Stimulated activated effector memory CD8-positive, alpha-beta T cell treated with anti-CD3 and anti-CD28 coated beads, Interleukin-12 subunit alpha, Interleukin-12 subunit beta, amount 100 ng/mL, for 72 hours (primary cell): Measurements from ENCODE around the gene BRD8.

Experiments
- ATAC-seq: fragments of 150-1000 bp; cut with Tn5 transposase; 2 replicates; pipeline ENCODE4 v1.10.0; 2021
- DNase-seq, 2 donors: peaks; one replicate each; pipeline ENCODE4 v3.0.0; 2021 to 2022; ENCODE audit warnings: low spot score in 2 of 2
- H3K27ac Mint-ChIP-seq: one replicate; pipeline ENCODE4 v1.8.0; 2022; ENCODE audit warnings: mild to moderate bottlenecking, mixed read lengths
- H3K36me3 Mint-ChIP-seq: one replicate; pipeline ENCODE4 v1.8.0; 2022; ENCODE audit warnings: mild to moderate bottlenecking, mixed read lengths
- H3K4me1 Mint-ChIP-seq: one replicate; pipeline ENCODE4 v1.8.0; 2022; ENCODE audit warnings: mixed read lengths
- H3K4me3 Mint-ChIP-seq: one replicate; pipeline ENCODE4 v1.8.0; 2022; ENCODE audit warnings: mild to moderate bottlenecking, mixed read lengths
- H3K9me3 Mint-ChIP-seq: one replicate; pipeline ENCODE4 v1.8.0; 2022; ENCODE audit warnings: mixed read lengths

The BRD8 gene

GRCh38 chr5:138132543-138132942 is 45.9 kb downstream of the BRD8 start:
- Mint-ChIP-seq H3K4me3 (peak overlapping the region; percentile 62), H3K36me3 (no peaks in the 10 kb centered on the region), H3K4me1 (no peaks in the 10 kb centered on the region), H3K27ac (no peak overlapping the region), H3K9me3 (no peaks in the 10 kb centered on the region)
- DNase-seq (no peak), ATAC-seq (no peak)

GRCh38 chr5:138129347-138129746 is 49.1 kb downstream of the BRD8 start:
- H3K27ac Mint-ChIP-seq = no peak overlapping the region

GRCh38 chr5:138128334-138128733 is 50.1 kb downstream of the BRD8 start:
- no peaks in the 10 kb centered on the region for H3K36me3 Mint-ChIP-seq
- H3K9me3 Mint-ChIP-seq = no peaks in the 10 kb centered on the region
- H3K4me1 Mint-ChIP-seq = no peaks in the 10 kb centered on the region
- no peak overlapping the region for H3K4me3 Mint-ChIP-seq
- DNase-seq (no peak), ATAC-seq (no peak)
- no peak overlapping the region for H3K27ac Mint-ChIP-seq

More at GRCh38 chr5:138129347-138129746, 49.1 kb downstream of the BRD8 start:
- H3K36me3 Mint-ChIP-seq = no peaks in the 10 kb centered on the region
- no peak overlapping the region for H3K4me3 Mint-ChIP-seq
- H3K4me1 Mint-ChIP-seq = no peaks in the 10 kb centered on the region
- no peak for DNase-seq
- no peaks in the 10 kb centered on the region for H3K9me3 Mint-ChIP-seq
- no peak for ATAC-seq

DNA sequence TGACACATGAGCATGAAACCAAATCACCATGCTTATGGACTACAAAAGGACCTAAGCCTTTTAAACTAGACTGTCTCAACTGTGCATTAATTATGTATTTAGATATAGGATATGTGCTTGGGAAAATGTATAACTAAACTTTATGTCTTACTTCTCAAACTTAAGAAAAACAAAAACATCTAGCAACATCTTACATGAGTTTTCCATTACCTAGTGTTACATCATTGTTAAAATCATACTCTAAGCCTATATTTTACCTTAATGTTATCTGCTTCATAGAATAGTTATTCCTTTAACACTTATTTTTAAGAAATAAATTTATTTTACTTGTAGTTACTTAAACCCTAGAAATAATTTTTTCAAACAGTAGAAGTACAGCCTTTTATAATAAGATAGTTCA is 63.2 kb downstream of the BRD8 start:
- DNase-seq (no peak), ATAC-seq (no peak)
- Mint-ChIP-seq H3K4me3 (no peak overlapping the region), H3K36me3 (no peaks in the 10 kb centered on the region), H3K27ac (no peak overlapping the region), H3K9me3 (no peaks in the 10 kb centered on the region), H3K4me1 (no peaks in the 10 kb centered on the region)

DNA sequence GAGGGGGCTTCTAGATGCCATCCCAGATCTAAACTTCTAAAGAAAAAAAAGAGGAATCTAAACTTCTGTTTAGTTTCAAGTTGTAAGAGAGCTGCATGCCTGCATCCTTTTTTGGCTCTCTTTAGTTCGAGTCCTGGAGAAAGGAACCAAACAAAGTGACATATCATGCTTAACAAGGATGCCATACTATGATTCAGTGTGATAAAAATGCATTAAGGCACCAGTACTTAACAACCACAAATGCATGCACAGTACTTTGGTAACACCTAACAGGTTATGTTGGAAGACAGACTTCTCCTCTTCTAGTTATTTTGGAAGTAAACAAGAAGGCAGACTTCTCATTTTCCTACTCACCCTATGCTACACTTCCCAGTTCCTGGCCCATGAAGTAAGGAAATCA is 66.5 kb downstream of the BRD8 start:
- Mint-ChIP-seq H3K36me3 (no peaks in the 10 kb centered on the region), H3K27ac (no peak overlapping the region), H3K4me3 (no peak overlapping the region), H3K4me1 (no peaks in the 10 kb centered on the region), H3K9me3 (no peaks in the 10 kb centered on the region)
- ATAC-seq (no peak), DNase-seq (no peak)

- H3K27ac Mint-ChIP-seq = no peak overlapping the region
- no peaks in the 10 kb centered on the region for H3K9me3 Mint-ChIP-seq
- H3K36me3 Mint-ChIP-seq = no peaks in the 10 kb centered on the region
- no peak overlapping the region for H3K4me3 Mint-ChIP-seq
- DNase-seq (no peak), ATAC-seq (no peak)
- no peaks in the 10 kb centered on the region for H3K4me1 Mint-ChIP-seq
Observed at GRCh38 chr5:138111181-138111580, 67.2 kb downstream of the BRD8 start.

DNA sequence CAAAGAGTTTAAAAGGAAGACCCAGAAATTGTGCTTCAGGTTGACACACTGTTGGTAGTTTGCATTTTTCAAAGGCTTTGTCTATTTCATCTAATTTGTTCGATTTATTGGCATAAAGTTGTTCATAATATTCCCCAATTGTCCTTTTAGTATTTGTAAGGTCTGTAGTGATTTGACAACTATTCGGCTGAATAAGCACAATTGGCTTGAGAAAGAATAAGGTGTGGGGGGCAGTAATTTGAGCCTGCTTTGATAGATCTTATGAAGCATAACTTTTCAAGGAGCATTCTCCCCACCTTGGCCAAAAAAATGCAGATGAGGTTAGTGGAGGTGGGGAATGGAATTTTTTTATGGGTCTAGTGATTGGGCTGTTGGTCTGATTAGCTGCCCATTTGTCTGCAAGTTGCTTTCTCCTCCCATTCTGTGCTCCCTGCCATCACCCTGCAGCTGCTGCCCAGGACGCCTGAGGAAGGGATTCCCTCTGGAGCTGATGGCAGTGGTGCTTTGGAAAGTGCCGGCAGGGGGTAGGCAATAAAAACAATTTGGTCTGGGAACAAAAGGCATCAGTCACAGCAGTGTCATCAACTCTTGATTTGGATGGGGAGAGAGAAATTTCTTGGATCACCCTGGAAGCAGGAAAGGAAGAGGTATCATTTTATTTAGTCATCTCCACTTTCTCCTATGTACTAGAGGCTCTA is 68.0 kb downstream of the BRD8 start:
- no peak for ATAC-seq
- Mint-ChIP-seq H3K9me3 (no peaks in the 10 kb centered on the region), H3K4me3 (no peak overlapping the region), H3K36me3 (no peaks in the 10 kb centered on the region), H3K27ac (no peak overlapping the region), H3K4me1 (no peaks in the 10 kb centered on the region)
- DNase-seq = no peak

- no peak overlapping the region for H3K4me3 Mint-ChIP-seq
- H3K9me3 Mint-ChIP-seq = no peaks in the 10 kb centered on the region
- no peak overlapping the region for H3K27ac Mint-ChIP-seq
- no peaks in the 10 kb centered on the region for H3K36me3 Mint-ChIP-seq
- ATAC-seq (peak; percentile 66), DNase-seq (no peak)
- no peaks in the 10 kb centered on the region for H3K4me1 Mint-ChIP-seq
Observed at GRCh38 chr5:138109463-138110265, 68.8 kb downstream of the BRD8 start.

GRCh38 chr5:138107213-138107612 is 71.2 kb downstream of the BRD8 start:
- Mint-ChIP-seq H3K36me3 (no peaks in the 10 kb centered on the region), H3K4me1 (no peaks in the 10 kb centered on the region), H3K27ac (no peak overlapping the region), H3K9me3 (no peaks in the 10 kb centered on the region), H3K4me3 (no peak overlapping the region)
- ATAC-seq = no peak
- no peak for DNase-seq

GRCh38 chr5:138105709-138106108 is 72.7 kb downstream of the BRD8 start:
- no peak for ATAC-seq
- Mint-ChIP-seq H3K9me3 (no peaks in the 10 kb centered on the region), H3K4me1 (no peaks in the 10 kb centered on the region), H3K36me3 (no peaks in the 10 kb centered on the region), H3K27ac (no peak overlapping the region), H3K4me3 (no peak overlapping the region)
- no peak for DNase-seq

DNA sequence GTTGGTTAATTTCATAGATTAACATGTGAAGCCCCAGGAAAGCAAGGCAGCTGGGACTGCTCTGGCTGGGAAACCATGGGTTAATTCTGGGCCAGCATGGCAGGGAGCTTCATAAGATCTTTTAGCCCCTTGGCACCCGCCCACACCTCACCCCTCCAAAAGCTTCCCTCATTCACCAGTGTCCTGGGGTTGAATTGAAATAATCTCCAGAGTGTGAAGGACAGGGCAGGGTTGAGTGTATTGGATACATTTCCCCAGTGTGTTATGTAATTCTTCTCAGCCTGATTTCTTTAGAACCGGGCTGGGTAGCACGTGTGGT is 75.2 kb downstream of the BRD8 start:
- DNase-seq = no peak
- H3K4me1 Mint-ChIP-seq = no peaks in the 10 kb centered on the region
- ATAC-seq = no peak
- no peaks in the 10 kb centered on the region for H3K36me3 Mint-ChIP-seq
- no peaks in the 10 kb centered on the region for H3K9me3 Mint-ChIP-seq
- no peak overlapping the region for H3K27ac Mint-ChIP-seq
- no peak overlapping the region for H3K4me3 Mint-ChIP-seq

- no peaks in the 10 kb centered on the region for H3K4me1 Mint-ChIP-seq
- no peak overlapping the region for H3K4me3 Mint-ChIP-seq
- H3K36me3 Mint-ChIP-seq = no peaks in the 10 kb centered on the region
- DNase-seq = no peak
- H3K27ac Mint-ChIP-seq = no peak overlapping the region
- ATAC-seq = no peak
- H3K9me3 Mint-ChIP-seq = no peaks in the 10 kb centered on the region
Observed at GRCh38 chr5:138102454-138103318, 75.7 kb downstream of the BRD8 start.

GRCh38 chr5:138096997-138097828 is 81.2 kb downstream of the BRD8 start:
- Mint-ChIP-seq H3K9me3 (no peaks in the 10 kb centered on the region), H3K4me3 (no peak overlapping the region), H3K4me1 (peaks cover 9% of the 10 kb centered on the region), H3K36me3 (no peaks in the 10 kb centered on the region), H3K27ac (no peak overlapping the region)
- peak; percentile 43 for ATAC-seq
- no peak for DNase-seq

DNA sequence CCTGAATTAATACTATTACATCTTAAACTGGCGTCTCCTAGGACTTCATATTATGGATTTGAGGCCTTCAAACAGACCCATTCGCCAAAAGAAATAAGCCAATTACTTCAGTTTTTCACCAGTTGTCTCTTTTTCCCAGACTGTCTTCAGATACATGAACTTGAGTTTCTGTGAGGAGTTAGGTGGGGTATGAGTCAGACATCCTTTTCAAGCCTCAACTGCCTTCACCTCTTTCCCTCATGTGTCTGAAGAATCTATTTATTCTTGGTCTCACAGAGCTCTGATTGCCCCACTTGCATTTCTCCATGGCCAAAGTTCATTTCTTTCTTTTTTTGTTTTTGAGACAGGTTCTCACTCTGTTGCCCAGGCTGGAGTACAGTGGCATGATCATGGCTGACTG is 82.1 kb downstream of the BRD8 start:
- DNase-seq = no peak
- Mint-ChIP-seq H3K4me3 (no peak overlapping the region), H3K9me3 (no peaks in the 10 kb centered on the region), H3K36me3 (no peaks in the 10 kb centered on the region), H3K27ac (no peak overlapping the region), H3K4me1 (peaks cover 9% of the 10 kb centered on the region)
- ATAC-seq = no peak
